BLaER1 (cell line): ENCODE measurements around the gene VLDLR.

ENCODE experiments used
- H3K27ac ChIP-seq: shearing (Covaris generic); formaldehyde crosslinking; 2 replicates; pipeline ENCODE4 v1.8.1; 2022
- H3K27me3 ChIP-seq: shearing (Covaris generic); formaldehyde crosslinking; 2 replicates; pipeline ENCODE4 v1.8.1; 2022
- H3K36me3 ChIP-seq: shearing (Covaris generic); formaldehyde crosslinking; 2 replicates; pipeline ENCODE4 v1.8.1; 2022
- H3K4me1 ChIP-seq: shearing (Covaris generic); formaldehyde crosslinking; 2 replicates; pipeline ENCODE4 v1.8.1; 2022
- H3K4me2 ChIP-seq: shearing (Covaris generic); formaldehyde crosslinking; 2 replicates; pipeline ENCODE4 v1.8.1; 2022
- H3K4me3 ChIP-seq: shearing (Covaris generic); formaldehyde crosslinking; 2 replicates; pipeline ENCODE4 v1.8.1; 2022
- H3K9ac ChIP-seq: shearing (Covaris generic); formaldehyde crosslinking; 2 replicates; pipeline ENCODE4 v1.8.1; 2022
- H3K9me3 ChIP-seq: shearing (Covaris generic); formaldehyde crosslinking; 2 replicates; pipeline ENCODE4 v1.8.1; 2022
- H4K20me1 ChIP-seq: shearing (Covaris generic); formaldehyde crosslinking; 2 replicates; pipeline ENCODE4 v1.8.1; 2022
- Cebpa-rat ChIP-seq: shearing (Covaris generic); IDR thresholded peaks from 2 replicates; pipeline ENCODE4 v1.8.1; 2022

Gene VLDLR

DNA sequence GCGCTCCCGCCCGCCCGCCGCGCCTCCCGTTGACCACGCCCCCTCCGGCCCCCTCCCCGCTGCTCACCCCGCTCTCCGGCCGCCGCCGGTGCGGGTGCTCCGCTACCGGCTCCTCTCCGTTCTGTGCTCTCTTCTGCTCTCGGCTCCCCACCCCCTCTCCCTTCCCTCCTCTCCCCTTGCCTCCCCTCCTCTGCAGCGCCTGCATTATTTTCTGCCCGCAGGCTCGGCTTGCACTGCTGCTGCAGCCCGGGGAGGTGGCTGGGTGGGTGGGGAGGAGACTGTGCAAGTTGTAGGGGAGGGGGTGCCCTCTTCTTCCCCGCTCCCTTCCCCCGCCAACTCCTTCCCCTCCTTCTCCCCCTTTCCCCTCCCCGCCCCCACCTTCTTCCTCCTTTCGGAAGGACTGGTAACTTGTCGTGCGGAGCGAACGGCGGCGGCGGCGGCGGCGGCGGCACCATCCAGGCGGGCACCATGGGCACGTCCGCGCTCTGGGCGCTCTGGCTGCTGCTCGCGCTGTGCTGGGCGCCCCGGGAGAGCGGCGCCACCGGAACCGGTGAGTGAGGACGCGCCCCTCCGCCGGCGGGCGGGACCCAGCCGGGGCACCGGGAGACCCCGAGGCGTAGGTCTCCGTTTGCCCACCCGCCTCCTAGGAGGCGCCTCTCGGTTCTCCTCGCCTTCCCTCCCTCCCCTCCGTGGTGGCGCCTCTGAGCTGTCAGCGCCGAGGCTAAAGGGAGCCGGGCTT is at the start of gene VLDLR:
VLDLR (plus strand) TSS at position 66 of the 739 bp plus-strand sequence; CDS start at position 469, 403 bp downstream.
- peak within 1 kb of the TSS; percentile 91 for H3K27ac ChIP-seq
- H3K27me3 ChIP-seq: no peaks in the 10 kb centered on the region
- TF ChIP-seq Cebpa-rat: no peak
- H3K4me1 ChIP-seq: peaks cover 55% of the 10 kb centered on the region
- no peaks in the 10 kb centered on the region; the same call in 1 of the 2 replicates for H3K9me3 ChIP-seq
- H3K4me2 ChIP-seq: peak within 1 kb of the TSS; percentile 94
- H3K36me3 ChIP-seq: peaks cover 17% of the 10 kb centered on the region
- H3K9ac ChIP-seq: peak within 1 kb of the TSS; percentile 92
- H4K20me1 ChIP-seq: peaks cover 48% of the 10 kb centered on the region
- peak within 1 kb of the TSS; percentile 85 for H3K4me3 ChIP-seq

DNA sequence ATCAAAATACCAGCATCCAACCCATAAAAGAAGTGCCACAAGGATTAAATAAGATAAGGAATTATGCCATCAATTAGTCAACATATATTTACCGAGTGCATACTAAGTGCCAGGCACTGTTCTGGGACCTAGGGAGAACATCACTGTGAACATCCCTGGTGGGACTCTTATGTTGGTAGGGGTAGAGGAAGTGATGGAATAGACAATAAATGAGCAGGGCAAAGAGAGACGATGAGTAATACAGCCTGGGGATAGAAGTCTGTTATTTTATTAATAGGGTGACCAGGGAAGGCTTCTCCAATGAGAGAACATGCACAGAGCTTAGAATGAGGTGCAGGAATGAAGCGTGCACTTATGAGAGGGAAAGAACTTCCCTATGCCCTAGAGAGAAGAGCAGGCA is 47.4 kb upstream of the VLDLR start:
- Histone ChIP-seq H3K9me3 (peaks cover 6% of the 10 kb centered on the region; the same call in 1 of the 2 replicates), H3K27me3 (no peaks in the 10 kb centered on the region), H3K4me3 (no peak overlapping the region), H3K4me2 (no peak overlapping the region), H3K4me1 (peaks cover 15% of the 10 kb centered on the region), H3K9ac (no peak overlapping the region), H3K36me3 (no peaks in the 10 kb centered on the region), H4K20me1 (no peaks in the 10 kb centered on the region), H3K27ac (no peak overlapping the region)
- TF ChIP-seq Cebpa-rat: no peak

DNA sequence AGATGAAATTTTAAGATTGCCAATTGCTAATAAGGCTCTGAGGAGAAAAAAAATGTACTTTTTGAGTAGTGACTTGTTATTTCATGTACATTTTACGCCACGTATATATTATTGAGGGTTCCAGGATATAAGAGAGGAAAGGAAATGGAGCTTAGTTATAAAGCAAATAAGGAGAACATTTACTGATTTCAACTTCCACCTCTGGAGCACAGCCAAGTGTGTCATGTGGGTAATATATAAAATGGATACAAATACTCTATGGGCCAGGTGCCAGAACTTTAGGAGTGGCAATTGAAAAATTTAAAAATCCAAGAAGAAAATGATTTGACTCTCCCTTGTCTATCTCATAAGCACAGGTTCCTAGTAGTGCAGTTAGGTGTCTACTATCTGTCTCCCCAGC is 45.0 kb upstream of the VLDLR start:
- H3K4me2 ChIP-seq: no peak overlapping the region
- TF ChIP-seq Cebpa-rat: no peak

DNA sequence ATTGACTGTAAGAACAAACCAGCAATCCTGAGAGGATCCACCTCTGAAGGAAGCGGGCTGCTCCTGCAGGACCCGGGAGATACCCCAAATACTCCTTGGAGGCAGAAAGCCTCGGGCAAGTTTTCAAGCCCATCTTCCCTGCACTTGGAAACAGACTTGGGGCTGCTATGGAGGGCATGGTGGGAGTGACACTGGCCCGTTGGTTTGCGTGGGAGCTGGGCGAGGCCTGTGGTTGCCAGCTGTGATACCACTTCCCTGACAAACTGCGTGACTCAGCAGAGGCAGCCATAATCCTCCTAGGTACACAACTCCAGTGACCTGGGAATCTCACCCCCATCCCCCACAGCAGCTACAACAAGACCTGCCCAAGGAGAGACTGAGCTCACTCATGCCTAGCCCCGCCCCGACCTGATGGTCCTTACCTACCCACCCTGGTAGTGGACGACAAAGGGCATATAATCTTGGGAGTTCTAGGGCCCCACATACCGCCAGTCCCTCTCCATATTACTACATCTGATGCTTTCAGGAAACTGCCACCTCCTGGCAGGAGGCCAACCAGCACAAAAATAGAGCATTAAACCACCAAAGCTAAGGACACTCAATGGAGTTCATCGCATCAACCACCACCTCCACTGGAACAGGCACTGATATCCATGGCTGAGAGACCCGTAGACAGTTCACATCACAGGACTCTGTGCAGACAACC is 38.1 kb upstream of the VLDLR start:
- Histone ChIP-seq H3K4me3 (no peak overlapping the region), H3K4me1 (peaks cover 9% of the 10 kb centered on the region; the same call in 1 of the 2 replicates), H3K9me3 (peaks cover 48% of the 10 kb centered on the region), H3K27me3 (no peaks in the 10 kb centered on the region), H3K27ac (no peak overlapping the region), H4K20me1 (no peaks in the 10 kb centered on the region), H3K36me3 (peaks cover 13% of the 10 kb centered on the region; the same call in 1 of the 2 replicates), H3K4me2 (peak overlapping the region; percentile 32), H3K9ac (no peak overlapping the region)
- no peak for TF ChIP-seq Cebpa-rat

More for the DNA sequence above, 45.0 kb upstream of the VLDLR start:
- Histone ChIP-seq H3K27ac (no peak overlapping the region), H3K27me3 (no peaks in the 10 kb centered on the region), H3K4me1 (peaks cover 2% of the 10 kb centered on the region), H3K9ac (no peak overlapping the region), H4K20me1 (no peaks in the 10 kb centered on the region), H3K36me3 (0 out of 2 replicates have a peak, but pooled peaks cover 4% of the 10 kb centered on the region), H3K9me3 (peaks cover 6% of the 10 kb centered on the region; the same call in 1 of the 2 replicates), H3K4me3 (no peak overlapping the region)

DNA sequence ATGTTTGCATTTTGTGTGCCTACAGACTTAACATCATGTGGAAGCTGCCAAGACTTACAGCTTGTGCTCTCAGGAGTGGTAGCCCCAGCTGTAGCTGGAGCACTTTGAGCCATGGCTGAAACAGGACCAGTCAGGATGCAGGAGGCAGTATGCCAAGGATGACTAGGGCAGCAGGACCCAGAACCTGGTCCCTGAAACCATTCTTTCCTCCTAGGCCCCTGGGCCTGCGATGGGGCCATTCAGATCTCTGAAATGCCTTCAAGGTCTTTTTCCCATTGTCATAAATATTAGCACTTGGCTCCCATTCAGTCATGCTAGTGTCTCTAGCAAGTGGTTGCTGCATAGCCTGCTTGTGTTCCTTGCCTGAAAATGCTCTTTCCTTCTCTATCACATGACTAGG is 29.6 kb upstream of the VLDLR start:
- Histone ChIP-seq H3K4me2 (no peak overlapping the region), H3K4me3 (no peak overlapping the region), H3K9me3 (peaks cover 44% of the 10 kb centered on the region), H3K27ac (no peak overlapping the region), H4K20me1 (no peaks in the 10 kb centered on the region), H3K4me1 (no peaks in the 10 kb centered on the region), H3K9ac (no peak overlapping the region), H3K36me3 (peaks cover 30% of the 10 kb centered on the region), H3K27me3 (no peaks in the 10 kb centered on the region; the same call in 1 of the 2 replicates)
- TF ChIP-seq Cebpa-rat: no peak

DNA sequence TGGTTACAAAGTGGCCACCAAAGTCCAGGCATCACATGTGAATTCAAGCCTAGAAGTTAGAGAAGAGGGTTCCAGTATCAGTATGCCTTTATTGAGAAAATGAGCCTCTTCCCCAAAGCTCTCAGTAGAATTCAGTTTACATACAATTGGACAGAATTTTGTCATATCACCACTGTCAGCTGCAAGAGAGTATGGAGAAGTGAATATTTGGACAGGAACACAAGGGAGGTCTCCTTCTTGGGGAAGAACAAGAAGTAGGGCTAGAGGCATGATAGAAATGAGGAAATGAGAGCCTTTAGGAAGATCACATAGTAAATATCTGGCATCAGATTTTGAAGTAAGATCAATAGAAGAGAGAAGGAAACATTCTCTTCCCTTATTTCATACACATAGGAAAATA is 27.8 kb upstream of the VLDLR start:
- TF ChIP-seq Cebpa-rat: no peak
- Histone ChIP-seq H3K9me3 (peaks cover 32% of the 10 kb centered on the region), H3K9ac (no peak overlapping the region), H4K20me1 (no peaks in the 10 kb centered on the region), H3K27me3 (no peaks in the 10 kb centered on the region; the same call in 1 of the 2 replicates), H3K4me3 (no peak overlapping the region), H3K27ac (no peak overlapping the region), H3K36me3 (peaks cover 30% of the 10 kb centered on the region), H3K4me2 (no peak overlapping the region), H3K4me1 (no peaks in the 10 kb centered on the region)

DNA sequence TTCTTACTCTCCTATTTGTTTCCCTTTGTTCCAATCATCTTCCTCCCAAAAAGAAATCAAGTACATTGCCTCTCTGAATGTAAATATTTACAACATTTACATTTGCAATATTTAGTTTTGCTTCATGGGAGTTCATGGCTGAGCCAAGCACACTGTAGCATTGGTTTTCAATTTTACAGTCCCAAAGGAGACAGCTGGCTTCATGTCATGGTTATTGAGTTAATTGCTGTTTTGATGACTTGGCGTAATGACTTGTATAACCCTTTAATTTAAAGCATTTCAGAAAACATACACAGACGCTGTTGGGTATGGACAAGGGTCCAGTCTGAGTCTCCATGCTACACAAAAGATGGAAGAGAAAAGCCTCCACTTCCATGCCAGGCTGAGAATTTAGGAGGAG is 25.6 kb upstream of the VLDLR start:
- Histone ChIP-seq H4K20me1 (no peaks in the 10 kb centered on the region), H3K4me2 (no peak overlapping the region), H3K9ac (no peak overlapping the region), H3K27me3 (no peaks in the 10 kb centered on the region; the same call in 1 of the 2 replicates), H3K4me3 (no peak overlapping the region), H3K4me1 (peaks cover 3% of the 10 kb centered on the region), H3K27ac (no peak overlapping the region), H3K36me3 (peaks cover 28% of the 10 kb centered on the region), H3K9me3 (peaks cover 29% of the 10 kb centered on the region)
- TF ChIP-seq Cebpa-rat: no peak

DNA sequence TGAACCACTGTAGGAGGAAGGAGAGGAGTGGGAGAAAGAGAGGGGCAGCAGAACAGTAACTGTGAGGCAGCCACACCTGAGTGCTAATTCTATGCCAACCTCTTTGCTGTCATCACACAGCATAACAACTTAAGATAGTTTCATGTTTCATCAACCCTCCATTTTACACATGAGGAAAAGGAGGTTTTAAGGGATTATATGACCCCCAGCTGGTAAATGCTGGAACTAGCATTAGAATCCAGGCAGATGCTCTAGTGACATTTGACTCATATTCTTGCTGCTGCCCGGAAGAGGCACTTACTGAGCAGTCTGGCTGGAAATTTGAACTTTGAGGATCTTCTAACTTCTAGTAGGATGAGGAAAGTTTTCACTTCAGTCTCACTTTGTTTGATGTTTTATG is 24.1 kb upstream of the VLDLR start:
- Histone ChIP-seq H3K9ac (no peak overlapping the region), H4K20me1 (no peaks in the 10 kb centered on the region), H3K4me3 (no peak overlapping the region), H3K27ac (no peak overlapping the region), H3K9me3 (peaks cover 14% of the 10 kb centered on the region), H3K4me1 (peaks cover 18% of the 10 kb centered on the region), H3K36me3 (peaks cover 13% of the 10 kb centered on the region), H3K27me3 (no peaks in the 10 kb centered on the region), H3K4me2 (no peak overlapping the region)
- TF ChIP-seq Cebpa-rat: no peak

DNA sequence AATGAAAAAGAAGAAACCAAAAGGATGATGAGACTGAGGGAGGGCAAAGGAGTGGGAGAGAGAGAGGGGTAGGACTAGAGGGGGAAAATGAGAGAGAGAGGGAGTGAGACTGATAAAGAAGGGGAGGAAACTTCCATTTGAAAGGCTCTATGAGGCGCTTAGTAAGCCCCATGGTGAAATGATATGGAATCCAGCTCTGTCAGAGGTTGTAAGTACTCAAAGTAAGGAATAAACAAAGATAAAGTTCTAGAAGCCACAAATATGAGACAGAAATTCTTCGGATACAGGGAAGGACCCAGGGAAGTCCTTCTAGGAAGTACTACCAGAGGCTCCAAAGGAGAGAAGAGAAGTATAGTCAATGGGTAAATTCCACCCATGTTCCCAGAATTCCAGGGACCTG is 21.7 kb upstream of the VLDLR start:
- Histone ChIP-seq H3K9ac (no peak overlapping the region), H3K27me3 (no peaks in the 10 kb centered on the region), H4K20me1 (no peaks in the 10 kb centered on the region), H3K9me3 (no peaks in the 10 kb centered on the region), H3K4me1 (peaks cover 28% of the 10 kb centered on the region), H3K27ac (no peak overlapping the region), H3K4me2 (no peak overlapping the region), H3K4me3 (no peak overlapping the region), H3K36me3 (no peaks in the 10 kb centered on the region)
- no peak for TF ChIP-seq Cebpa-rat

DNA sequence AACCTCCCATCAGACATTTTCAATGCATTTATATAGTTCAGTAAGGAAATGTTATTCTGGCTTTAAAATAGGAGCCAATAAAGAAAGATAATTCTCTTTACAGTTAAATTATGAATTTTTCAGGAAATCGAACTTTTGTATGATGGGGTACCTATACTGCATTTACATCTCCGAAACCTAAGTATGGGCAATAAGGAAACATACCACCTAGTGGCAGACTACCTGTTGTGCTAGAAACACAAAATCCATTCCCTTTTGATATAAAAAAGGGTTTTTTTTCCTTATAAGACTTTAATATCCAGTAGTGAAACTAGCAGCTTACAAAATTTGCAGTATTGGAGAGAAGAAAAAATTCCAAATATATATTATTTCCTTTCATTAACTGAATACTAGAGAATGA is 21.3 kb upstream of the VLDLR start:
- Histone ChIP-seq H3K27ac (no peak overlapping the region), H3K9me3 (no peaks in the 10 kb centered on the region)

More for the DNA sequence above, 21.3 kb upstream of the VLDLR start:
- H3K27me3 ChIP-seq: no peaks in the 10 kb centered on the region
- H3K4me1 ChIP-seq: peaks cover 28% of the 10 kb centered on the region
- no peaks in the 10 kb centered on the region for H3K36me3 ChIP-seq
- no peak for TF ChIP-seq Cebpa-rat
- no peak overlapping the region for H3K4me2 ChIP-seq
- no peak overlapping the region for H3K9ac ChIP-seq
- H4K20me1 ChIP-seq: no peaks in the 10 kb centered on the region
- no peak overlapping the region for H3K4me3 ChIP-seq
